GM12864 (cell line): ENCODE results near the gene NSMCE1.

Experiments used
- DNase-seq: peaks from one replicate; pipeline ENCODE4 v3.0.0-alpha.2; 2011; ENCODE audit warnings: low read depth
- H3K4me3 ChIP-seq: 2 replicates; pipeline ENCODE4 v1.5.1; 2011; ENCODE audit warnings: mild to moderate bottlenecking, low read depth, low read length, control low read depth
- CTCF ChIP-seq: IDR thresholded peaks from 2 replicates; pipeline ENCODE4 v1.5.1; 2011; ENCODE audit warnings: low read depth, mild to moderate bottlenecking, moderate library complexity, low read length, control low read depth, inconsistent platforms; ENCODE audit errors: missing control alignments

The NSMCE1 gene

GRCh38 chr16:27220527-27220926 lies 48.0 kb downstream of the NSMCE1 start:
- no peak for DNase-seq
- no peak for TF ChIP-seq CTCF
- no peak overlapping the region for H3K4me3 ChIP-seq

GRCh38 chr16:27220120-27220519 lies 48.5 kb downstream of the NSMCE1 start:
- no peak for TF ChIP-seq CTCF
- no peak for DNase-seq
- no peak overlapping the region for H3K4me3 ChIP-seq

GRCh38 chr16:27219161-27219560 lies 49.4 kb downstream of the NSMCE1 start:
- no peak for DNase-seq
- H3K4me3 ChIP-seq: no peak overlapping the region
- no peak for TF ChIP-seq CTCF

GRCh38 chr16:27218756-27219155 lies 49.8 kb downstream of the NSMCE1 start:
- no peak for DNase-seq
- H3K4me3 ChIP-seq: no peak overlapping the region
- TF ChIP-seq CTCF: no peak

- TF ChIP-seq CTCF: no peak
- no peak for DNase-seq
- H3K4me3 ChIP-seq: no peak overlapping the region
Measured at GRCh38 chr16:27217256-27217655, 51.3 kb downstream of the NSMCE1 start.

- TF ChIP-seq CTCF: no peak
- DNase-seq: no peak
- no peak overlapping the region for H3K4me3 ChIP-seq
Measured at GRCh38 chr16:27216297-27216885, 52.2 kb downstream of the NSMCE1 start.

- no peak for DNase-seq
- no peak for TF ChIP-seq CTCF
- H3K4me3 ChIP-seq: no peak overlapping the region
Measured at GRCh38 chr16:27215660-27216059, 52.9 kb downstream of the NSMCE1 start.
